HL-60 (cell line): Measurements from ENCODE around the gene EIF4E1B.

Source experiments
- DNase-seq, 2 experiments: peaks; one replicate each; pipeline ENCODE4 v3.0.0-alpha.2; 2010 to 2020; ENCODE audit warnings: low read depth in 1 of 2, low spot score in 1 of 2
- H3K27ac ChIP-seq: fragments of 250-450 bp; sonication (Bioruptor Pico); replicated peaks from 2 replicates; pipeline ENCODE4 v1.5.1; 2020; ENCODE audit warnings: mild to moderate bottlenecking, moderate library complexity
- H3K27me3 ChIP-seq: fragments of 250-450 bp; sonication (Bioruptor Pico); 2 replicates; pipeline ENCODE4 v1.5.1; 2021; ENCODE audit warnings: mild to moderate bottlenecking, moderate library complexity; ENCODE audit not compliant: insufficient read depth, poor library complexity, severe bottlenecking
- H3K4me3 ChIP-seq: replicated peaks from 2 replicates; pipeline ENCODE4 v1.5.1; 2011; ENCODE audit warnings: mild to moderate bottlenecking, control low read depth, low read length; ENCODE audit not compliant: insufficient read depth
- CTCF ChIP-seq: IDR thresholded peaks from one replicate; pipeline ENCODE4 v1.5.1; 2011; ENCODE audit warnings: low read length, control low read depth, inconsistent platforms; ENCODE audit not compliant: insufficient read depth
- GABPA ChIP-seq: IDR thresholded peaks from 2 replicates; pipeline ENCODE4 v1.6.1; 2012; ENCODE audit warnings: low read depth
- POLR2AphosphoS5 ChIP-seq: IDR thresholded peaks from 2 replicates; pipeline ENCODE4 v1.6.1; 2012; ENCODE audit warnings: low read depth
- SPI1 ChIP-seq: IDR thresholded peaks from 2 replicates; pipeline ENCODE4 v1.6.1; 2012; ENCODE audit warnings: low read depth, mild to moderate bottlenecking, borderline replicate concordance
- long read RNA-seq: library from polyadenylated mRNA; unstranded; transcript quantifications from one replicate; pipeline ENCODE4 v2.0.0, GENCODE V29; 2020
- TF ChIP-seq, protein P1 (sequence below): IDR thresholded peaks from 2 replicates; pipeline ENCODE4 v1.6.1; 2012; ENCODE audit warnings: low read depth; ENCODE audit not compliant: insufficient replicate concordance

EIF4E1B gene
- long read RNA-seq: 0 reads

DNA sequence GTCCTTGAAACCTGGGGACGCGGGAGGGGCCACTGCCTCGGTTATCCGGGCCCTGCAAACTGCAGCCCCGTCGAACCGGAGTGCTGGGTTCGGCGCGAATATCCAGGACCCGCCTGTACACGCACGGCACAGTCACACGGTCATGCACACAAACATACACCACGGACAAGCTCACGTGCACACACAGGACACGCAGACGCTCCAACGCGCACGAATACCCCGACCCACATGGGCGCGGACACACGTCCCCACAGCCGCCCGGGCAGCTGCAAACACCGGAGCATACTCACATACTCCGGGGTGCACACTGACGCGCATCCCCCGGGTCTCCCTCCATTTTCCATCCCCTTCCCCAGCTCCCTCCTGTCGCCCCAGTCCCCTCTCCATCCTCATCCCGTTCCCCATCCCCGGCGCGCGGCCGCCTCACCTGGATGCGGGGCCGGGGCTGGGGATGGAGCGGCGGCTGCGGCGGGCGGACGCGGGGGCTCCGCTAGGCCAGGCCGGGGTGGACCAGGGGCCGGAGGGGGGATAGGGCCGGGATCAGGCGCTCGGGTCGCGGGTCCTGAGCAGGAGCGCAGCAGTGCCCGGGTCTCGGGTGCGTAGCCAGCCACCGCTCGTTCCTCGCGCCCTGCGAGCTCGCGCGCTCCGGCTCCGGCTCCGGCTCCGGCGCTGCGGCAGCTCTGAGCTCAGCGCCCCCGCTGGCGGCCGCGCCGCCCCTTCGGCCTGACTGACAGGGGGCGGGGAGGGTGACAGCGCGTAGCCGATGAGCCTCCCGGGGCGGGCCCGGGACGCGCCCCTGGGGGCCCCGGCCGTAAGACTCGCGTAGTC is at the start of gene EIF4E1B, which contains the start of gene SNCB:
TSS of gene EIF4E1B (plus strand) at position 823 of the 828 bp plus-strand sequence. CDS start 12,113 bp downstream, outside the sequence.
TSS of gene SNCB (minus strand) at position 682 of the 828 bp plus-strand sequence. CDS start 880 bp downstream, outside the sequence.
- no peak within 1 kb of the TSS for H3K4me3 ChIP-seq
- peaks cover 57% of the 10 kb centered on the region for H3K27me3 ChIP-seq
- H3K27ac ChIP-seq: no peak within 1 kb of the TSS
- TF ChIP-seq CTCF (no peak), SPI1 (no peak), POLR2AphosphoS5 (no peak), GABPA (no peak)
- DNase-seq: no peak

GRCh38 chr5:176581361-176581760 is 49.1 kb upstream of the EIF4E1B start:
- no peak for DNase-seq
- Histone ChIP-seq H3K27ac (no peak overlapping the region), H3K4me3 (no peak overlapping the region), H3K27me3 (no peaks in the 10 kb centered on the region)
- TF ChIP-seq CTCF (no peak), GABPA (no peak), POLR2AphosphoS5 (no peak), SPI1 (no peak)
- TF ChIP-seq, protein P1, sequence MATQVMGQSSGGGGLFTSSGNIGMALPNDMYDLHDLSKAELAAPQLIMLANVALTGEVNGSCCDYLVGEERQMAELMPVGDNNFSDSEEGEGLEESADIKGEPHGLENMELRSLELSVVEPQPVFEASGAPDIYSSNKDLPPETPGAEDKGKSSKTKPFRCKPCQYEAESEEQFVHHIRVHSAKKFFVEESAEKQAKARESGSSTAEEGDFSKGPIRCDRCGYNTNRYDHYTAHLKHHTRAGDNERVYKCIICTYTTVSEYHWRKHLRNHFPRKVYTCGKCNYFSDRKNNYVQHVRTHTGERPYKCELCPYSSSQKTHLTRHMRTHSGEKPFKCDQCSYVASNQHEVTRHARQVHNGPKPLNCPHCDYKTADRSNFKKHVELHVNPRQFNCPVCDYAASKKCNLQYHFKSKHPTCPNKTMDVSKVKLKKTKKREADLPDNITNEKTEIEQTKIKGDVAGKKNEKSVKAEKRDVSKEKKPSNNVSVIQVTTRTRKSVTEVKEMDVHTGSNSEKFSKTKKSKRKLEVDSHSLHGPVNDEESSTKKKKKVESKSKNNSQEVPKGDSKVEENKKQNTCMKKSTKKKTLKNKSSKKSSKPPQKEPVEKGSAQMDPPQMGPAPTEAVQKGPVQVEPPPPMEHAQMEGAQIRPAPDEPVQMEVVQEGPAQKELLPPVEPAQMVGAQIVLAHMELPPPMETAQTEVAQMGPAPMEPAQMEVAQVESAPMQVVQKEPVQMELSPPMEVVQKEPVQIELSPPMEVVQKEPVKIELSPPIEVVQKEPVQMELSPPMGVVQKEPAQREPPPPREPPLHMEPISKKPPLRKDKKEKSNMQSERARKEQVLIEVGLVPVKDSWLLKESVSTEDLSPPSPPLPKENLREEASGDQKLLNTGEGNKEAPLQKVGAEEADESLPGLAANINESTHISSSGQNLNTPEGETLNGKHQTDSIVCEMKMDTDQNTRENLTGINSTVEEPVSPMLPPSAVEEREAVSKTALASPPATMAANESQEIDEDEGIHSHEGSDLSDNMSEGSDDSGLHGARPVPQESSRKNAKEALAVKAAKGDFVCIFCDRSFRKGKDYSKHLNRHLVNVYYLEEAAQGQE: no peak

GRCh38 chr5:176583076-176583475 is 47.4 kb upstream of the EIF4E1B start:
- Histone ChIP-seq H3K27me3 (no peaks in the 10 kb centered on the region), H3K4me3 (no peak overlapping the region), H3K27ac (no peak overlapping the region)
- DNase-seq: no peak
- TF ChIP-seq CTCF (no peak), GABPA (no peak), POLR2AphosphoS5 (no peak), SPI1 (no peak)
- TF ChIP-seq, protein P1: no peak
